T47D (cell line): ENCODE data around the gene ARSH.
"Not testable (repeated sequence)": the region's sequence is repeated elsewhere in the genome, so short reads cannot be mapped to it uniquely, and the experiment has no call there.

ENCODE experiments used
- DNase-seq, 2 experiments: peaks; one replicate each; pipeline versions ENCODE4 v3.0.0 to v3.0.0-alpha.2; 2011 to 2012; ENCODE audit warnings: low read depth in 1 of 2, low spot score in 1 of 2
- JUND ChIP-seq: IDR thresholded peaks from 2 replicates; pipeline ENCODE4 v1.6.1; 2012; ENCODE audit warnings: low read depth
- in situ Hi-C: cut with HindIII; loops from 2 replicates; pipeline ENCODE4 v1.10.0; 2016; ENCODE audit warnings: low sequenced_read_pairs, low pct_unique_long_range_greater_than_20kb

ARSH gene

GRCh38 chrX:2984342-2984741 is 22.0 kb upstream of the ARSH start:
- no peak for TF ChIP-seq JUND
- no peak for DNase-seq
- in situ Hi-C loops, result no loop called here

- no peak for TF ChIP-seq JUND
- no peak for DNase-seq
- in situ Hi-C loops, result no loop called here
These were observed 16.8 kb upstream of the ARSH start for GRCh38 chrX:2989565-2989964.

- in situ Hi-C loops, result no loop called here
These were observed 4.2 kb downstream of the ARSH start for GRCh38 chrX:3010532-3010931.

GRCh38 chrX:3017492-3017891 is 11.1 kb downstream of the ARSH start:
- no peak for DNase-seq
- in situ Hi-C loops, result no loop called here
- no peak for TF ChIP-seq JUND

More at GRCh38 chrX:3010532-3010931, 4.2 kb downstream of the ARSH start:
- TF ChIP-seq JUND, result no peak
- no peak for DNase-seq

GRCh38 chrX:3024176-3024575 is 17.8 kb downstream of the ARSH start:
- in situ Hi-C loops, result no loop called here
- no peak for DNase-seq
- TF ChIP-seq JUND, result no peak

GRCh38 chrX:3026074-3026815 is 19.9 kb downstream of the ARSH start:
- in situ Hi-C loops, result no loop called here
- peak in 1 of 2 experiments; percentile 74 for DNase-seq
- TF ChIP-seq JUND, result no peak

- in situ Hi-C loops, result no loop called here
- DNase-seq, result no peak
- no peak for TF ChIP-seq JUND
These were observed 22.8 kb downstream of the ARSH start for GRCh38 chrX:3029129-3029528.

- DNase-seq, result no peak
- in situ Hi-C loops, result no loop called here
- TF ChIP-seq JUND, result no peak
These were observed 30.9 kb downstream of the ARSH start for GRCh38 chrX:3037218-3037617.

- no peak for DNase-seq
- in situ Hi-C loops, result no loop called here
- no peak for TF ChIP-seq JUND
These were observed 37.9 kb downstream of the ARSH start for GRCh38 chrX:3044196-3044595.

GRCh38 chrX:3044671-3045070 is 38.3 kb downstream of the ARSH start:
- no peak for TF ChIP-seq JUND
- DNase-seq, result no peak
- in situ Hi-C loops, result no loop called here

GRCh38 chrX:3046253-3047240 is 40.2 kb downstream of the ARSH start:
- TF ChIP-seq JUND, result no peak
- in situ Hi-C loops, result no loop called here
- DNase-seq, result no peak

GRCh38 chrX:3050523-3051175 is 44.3 kb downstream of the ARSH start:
- in situ Hi-C loops, DNase-seq: not testable (repeated sequence)
